ENCODE results near the gene NACAD.

DNA sequence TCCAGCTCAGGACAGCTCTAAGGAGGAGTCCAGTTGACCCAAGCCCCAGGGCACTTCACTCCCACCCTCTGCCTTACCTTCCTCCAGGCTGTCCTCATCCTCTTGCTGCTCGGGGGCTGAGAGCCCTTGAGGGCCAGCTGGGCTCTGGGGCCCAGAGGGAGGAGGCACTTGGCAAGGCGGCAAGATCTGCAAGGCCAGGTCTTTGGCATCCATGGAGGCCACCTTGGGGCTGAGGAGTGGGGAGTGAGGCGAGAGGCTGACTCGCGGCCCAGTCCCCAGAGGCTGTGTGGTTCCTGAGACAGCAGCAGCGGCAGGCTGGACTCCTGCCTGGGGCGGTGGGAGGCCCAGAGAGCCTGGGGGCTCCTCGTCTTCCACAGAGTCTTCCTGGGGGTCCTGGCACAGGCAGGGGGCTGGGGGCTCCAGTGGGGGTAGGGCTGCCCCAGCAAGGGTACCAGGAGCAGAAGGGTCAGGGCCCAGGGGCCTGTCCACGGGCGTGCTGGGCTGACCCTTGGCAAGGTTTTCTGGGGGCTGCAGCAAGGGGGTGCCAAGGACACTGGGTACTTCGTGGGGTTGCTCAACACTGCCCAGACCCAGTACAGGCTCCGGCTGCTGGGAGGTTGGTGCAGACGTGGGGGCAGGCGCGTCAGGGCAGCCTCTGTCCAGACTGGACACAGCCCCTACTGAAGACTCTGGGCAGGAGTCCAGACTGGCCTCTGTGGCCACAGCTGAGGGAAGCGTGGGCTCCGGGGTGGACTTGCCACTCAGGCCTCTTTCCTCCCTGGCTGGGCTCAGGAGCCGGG, 6.5 kb downstream of the NACAD start:
- TF ChIP-seq, protein P1, sequence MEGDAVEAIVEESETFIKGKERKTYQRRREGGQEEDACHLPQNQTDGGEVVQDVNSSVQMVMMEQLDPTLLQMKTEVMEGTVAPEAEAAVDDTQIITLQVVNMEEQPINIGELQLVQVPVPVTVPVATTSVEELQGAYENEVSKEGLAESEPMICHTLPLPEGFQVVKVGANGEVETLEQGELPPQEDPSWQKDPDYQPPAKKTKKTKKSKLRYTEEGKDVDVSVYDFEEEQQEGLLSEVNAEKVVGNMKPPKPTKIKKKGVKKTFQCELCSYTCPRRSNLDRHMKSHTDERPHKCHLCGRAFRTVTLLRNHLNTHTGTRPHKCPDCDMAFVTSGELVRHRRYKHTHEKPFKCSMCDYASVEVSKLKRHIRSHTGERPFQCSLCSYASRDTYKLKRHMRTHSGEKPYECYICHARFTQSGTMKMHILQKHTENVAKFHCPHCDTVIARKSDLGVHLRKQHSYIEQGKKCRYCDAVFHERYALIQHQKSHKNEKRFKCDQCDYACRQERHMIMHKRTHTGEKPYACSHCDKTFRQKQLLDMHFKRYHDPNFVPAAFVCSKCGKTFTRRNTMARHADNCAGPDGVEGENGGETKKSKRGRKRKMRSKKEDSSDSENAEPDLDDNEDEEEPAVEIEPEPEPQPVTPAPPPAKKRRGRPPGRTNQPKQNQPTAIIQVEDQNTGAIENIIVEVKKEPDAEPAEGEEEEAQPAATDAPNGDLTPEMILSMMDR (IDR thresholded peaks at IDR 0.05), result no peak
- TF ChIP-seq POLR2A (IDR thresholded peaks at IDR 0.05), result no peak
